GM18868 (cell line): Measurements from ENCODE around the gene SEC22C.
A peak's percentile ranks its signal among the peaks of the same experiment; 100 is the strongest.
"Not testable (repeated sequence)": the region's sequence is repeated elsewhere in the genome, so short reads cannot be mapped to it uniquely, and the experiment has no call there.

Experiments
- ATAC-seq: cut with Tn5 transposase; IDR thresholded peaks from one replicate; pipeline ENCODE4 v1.9.1; 2021; ENCODE audit warnings: mild to moderate bottlenecking, moderate library complexity; ENCODE audit not compliant: unreplicated experiment

The SEC22C gene, protein sequence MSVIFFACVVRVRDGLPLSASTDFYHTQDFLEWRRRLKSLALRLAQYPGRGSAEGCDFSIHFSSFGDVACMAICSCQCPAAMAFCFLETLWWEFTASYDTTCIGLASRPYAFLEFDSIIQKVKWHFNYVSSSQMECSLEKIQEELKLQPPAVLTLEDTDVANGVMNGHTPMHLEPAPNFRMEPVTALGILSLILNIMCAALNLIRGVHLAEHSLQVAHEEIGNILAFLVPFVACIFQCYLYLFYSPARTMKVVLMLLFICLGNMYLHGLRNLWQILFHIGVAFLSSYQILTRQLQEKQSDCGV

DNA sequence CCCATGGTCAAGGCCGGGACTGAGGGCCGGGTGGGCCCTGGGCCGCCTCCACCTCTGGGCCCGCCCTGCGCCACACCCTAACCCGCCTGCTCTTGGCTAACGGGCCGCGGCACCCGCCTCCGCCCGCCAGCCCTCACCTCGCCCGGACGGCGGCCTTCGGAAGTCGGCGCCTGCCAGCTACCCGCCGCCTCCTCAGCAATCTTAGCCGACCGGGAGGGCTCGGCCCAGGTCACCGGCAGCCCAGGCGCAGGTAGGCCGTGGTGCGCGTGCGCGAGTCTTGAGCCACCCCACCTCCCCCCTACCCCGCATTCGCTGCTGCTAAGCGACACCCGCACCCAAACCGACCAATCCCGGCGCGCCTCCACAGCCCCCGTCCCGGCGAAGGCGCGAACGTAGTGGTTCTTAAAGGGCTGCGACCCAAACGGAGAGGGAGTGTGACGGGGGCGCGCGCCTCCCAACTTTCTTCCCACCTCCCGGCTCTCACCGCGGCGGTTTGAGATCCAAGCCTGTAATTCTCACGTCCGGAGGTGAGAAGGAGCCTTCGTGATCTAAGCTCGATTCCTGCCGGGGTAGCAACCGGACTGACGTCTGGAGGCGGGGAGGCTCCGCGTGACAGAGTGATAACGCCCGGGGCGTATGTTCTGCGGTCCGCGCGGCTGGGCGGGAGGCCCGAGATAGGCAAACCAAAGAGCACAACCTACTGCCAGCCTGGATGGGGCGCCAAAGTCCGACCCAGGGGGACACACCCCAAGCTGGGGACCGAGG lies at the start of gene SEC22C:
Gene SEC22C (minus strand): TSS at position 259 of the 765 bp plus-strand sequence. CDS start 12,921 bp downstream, outside the sequence.
- peak; percentile 94 for ATAC-seq

DNA sequence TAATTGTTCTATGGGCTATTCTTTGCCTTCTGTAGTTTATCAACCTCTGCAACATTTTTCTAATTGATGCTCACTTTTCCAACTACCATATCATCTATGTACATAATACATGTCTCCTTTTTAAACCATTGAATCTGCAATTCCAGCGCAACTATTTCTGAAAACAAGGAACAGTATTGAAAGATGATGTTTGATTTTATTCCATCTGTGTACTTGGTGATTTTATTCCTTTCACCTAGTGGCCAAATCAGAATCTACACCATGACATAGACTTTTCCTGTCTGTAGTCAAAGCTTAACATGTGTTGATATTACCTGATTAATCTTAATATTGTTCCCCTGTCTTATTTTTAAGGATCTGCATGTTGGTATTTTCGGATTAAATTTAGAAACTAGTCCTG lies 31.7 kb upstream of the SEC22C start:
- ATAC-seq, result peak; percentile 18

DNA sequence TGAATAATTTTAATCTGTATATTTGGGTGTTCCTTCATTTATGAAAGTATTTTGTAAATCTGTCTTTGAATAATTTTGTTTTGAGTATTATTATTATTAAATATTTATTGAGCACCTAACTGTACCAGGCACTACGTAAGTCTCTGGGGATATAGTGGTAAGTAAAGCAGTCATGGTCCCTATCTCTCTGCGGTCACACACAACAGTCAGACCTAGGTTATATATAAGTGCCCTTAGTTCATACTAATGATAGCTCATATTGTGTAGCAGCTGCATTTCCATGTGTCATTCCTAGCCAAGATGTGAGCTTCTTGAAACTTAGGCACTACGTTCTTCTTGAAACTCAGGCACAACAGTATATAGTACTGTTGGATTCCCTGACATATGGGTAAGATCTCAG lies 31.2 kb upstream of the SEC22C start:
- peak; percentile 96 for ATAC-seq

DNA sequence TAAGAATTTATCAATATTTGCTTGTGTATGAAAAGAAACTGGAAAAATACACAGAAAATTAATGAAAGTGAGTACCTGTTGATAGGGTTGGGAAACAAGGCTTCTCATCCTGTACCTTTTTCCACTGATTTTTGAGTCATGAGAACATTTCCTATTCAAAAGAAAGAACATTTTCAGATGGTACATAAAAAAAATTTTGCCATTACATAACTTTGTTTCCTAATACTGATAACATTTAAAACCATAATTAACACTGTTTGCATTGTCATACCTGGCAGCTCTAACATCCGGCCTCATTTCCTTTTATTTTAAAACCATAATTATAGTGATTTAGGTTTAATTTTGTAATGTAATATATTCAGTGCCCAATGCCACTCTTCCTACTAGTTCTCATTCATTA lies 30.4 kb upstream of the SEC22C start:
- ATAC-seq, result no peak

DNA sequence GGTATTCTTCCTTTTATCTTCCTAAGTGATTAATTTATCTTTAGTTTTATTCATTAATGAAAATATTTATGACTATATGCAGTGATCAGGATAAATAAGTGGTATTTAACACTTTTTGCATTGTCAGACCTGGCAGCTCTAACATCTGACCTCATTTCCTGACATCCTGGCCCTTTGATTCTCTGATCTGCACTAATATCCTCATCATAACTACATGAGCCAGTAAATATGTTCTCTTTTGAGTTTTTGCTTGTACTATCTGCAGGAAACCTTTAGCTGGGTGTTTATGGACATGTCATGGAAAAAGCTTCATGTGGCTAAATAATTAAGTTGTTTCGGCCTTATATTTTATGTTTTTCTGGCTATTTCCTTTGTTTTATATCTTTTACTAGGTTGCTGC lies 29.2 kb upstream of the SEC22C start:
- ATAC-seq, result no peak

DNA sequence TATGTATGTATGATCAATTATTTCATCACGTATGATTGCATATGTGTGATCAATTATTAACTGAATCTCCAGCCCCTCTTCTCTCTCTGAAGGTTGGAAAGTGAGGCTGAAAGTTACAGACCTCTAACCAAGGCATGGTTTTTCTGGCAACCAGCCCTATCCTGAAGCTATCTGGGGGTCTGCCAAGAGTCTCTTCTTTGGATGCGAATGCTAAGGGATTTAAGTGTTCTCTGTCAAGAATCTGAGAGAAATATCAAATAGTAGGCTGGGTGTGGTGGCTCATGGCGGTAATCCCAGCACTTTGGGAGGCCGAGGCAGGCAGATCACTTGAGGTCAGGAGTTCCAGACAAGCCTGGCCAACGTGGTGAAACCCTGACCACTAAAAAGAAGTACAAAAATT lies 26.8 kb upstream of the SEC22C start:
- ATAC-seq, result no peak

DNA sequence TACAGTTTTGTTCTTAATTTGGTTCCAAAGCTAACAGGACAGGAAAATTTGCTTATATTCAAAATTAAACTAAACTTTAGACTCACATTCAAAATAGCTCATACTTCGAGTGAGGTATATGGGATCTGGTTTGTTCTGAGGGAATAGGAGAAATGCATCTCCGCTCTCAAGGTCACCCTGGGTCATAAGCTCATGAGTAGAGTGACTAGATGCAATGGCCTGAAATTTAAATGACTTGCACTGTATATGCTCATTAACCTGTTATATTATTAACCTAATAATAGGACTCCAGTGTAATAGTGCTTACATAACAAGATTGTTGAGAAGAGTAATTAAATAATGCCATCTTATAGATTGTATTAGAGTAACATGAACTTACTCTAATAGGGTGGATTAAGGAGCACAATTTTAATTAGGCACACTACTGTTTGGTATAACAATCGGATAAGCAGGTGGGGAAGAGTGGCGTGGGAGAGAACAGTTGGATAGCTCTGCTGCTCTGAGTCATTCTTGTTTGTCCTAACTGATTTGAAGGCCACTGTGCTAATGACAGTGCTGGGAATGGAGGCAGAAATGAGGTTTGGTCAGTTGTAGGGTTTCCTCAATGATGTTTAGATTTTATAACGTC lies 23.9 kb upstream of the SEC22C start:
- no peak for ATAC-seq

DNA sequence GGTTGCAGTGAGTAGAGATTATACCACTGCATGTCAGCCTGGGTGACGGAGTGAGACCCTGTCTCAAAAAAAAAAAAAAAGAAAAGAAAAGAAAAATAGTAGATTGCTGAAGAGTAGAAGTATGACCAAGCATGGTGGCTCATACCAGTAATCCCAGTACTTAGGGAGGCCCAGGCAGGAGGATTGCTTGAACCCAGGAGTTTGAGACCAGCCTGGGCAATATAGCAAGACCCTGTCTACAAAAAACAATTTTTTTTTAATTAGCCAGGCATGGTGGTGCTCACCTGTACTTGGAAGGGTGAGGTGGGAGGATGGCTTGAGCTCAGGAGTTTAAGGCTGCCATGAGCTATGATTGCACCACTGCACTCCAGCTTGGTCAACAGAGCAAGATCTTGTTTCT lies 21.2 kb upstream of the SEC22C start:
- ATAC-seq, result no peak

DNA sequence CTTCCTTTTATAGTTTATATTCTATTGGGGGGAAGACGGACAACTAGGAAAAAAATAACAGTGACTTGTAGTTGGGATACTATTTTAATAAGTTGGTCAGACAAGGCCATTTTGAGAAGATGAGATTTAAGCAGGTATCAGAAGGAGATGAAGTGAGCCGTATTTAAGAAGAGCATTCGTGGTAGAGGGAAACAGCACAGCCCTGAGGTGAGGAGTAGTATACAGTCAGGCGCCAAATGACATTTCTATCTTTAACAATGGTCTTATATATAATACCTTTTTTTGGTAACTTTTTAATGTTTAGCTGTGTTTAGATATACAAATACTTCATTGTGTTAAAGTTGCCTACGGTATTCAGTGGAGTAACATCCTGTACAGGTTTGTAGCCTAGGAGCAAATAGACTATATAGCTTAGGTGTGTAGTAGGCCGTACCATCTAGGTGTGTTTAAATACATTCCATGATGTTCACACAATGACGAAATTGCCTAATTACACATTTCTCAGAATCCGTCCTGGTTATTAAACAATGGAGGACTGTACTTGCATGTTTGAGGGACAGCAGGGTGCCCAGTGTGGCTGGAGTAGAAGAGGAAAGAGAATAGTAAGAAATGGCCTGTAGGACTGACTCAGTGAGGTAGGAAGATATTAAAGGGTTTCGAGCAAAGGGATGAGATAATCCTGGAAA lies 20.3 kb upstream of the SEC22C start:
- ATAC-seq, result peak; percentile 25

DNA sequence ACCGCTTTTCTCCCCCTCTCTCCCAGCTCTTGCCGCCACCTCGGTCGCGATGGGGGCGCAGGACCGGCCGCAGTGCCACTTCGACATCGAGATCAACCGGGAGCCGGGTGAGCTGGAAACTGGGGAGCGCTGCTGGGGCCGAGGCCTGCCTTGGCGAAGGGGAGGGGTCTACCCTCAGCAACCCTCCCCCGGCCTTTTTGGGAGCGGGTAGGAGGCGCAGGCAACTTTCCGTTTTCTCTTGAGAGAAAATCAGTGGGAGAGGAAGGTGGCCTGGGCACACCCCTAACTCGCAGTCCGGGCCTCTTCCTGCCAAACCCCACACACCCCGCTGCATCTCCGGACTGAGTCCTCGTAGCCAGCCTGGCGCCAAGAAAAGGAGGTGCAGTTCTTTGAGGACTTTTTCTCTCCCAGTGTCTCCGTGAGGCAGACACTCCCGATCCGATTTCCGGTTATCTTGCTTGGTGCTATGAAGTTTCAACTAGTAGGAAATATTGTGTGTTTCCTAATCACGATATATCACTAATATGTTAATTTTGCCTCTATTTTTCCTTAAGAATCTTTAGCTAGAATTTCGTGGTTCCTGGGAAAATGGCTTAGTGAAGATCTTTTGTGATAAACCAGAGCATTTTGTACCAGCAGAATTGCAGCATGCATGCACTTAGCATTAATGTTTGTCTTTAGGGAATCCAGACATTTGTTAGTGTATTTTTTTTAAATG lies 19.4 kb upstream of the SEC22C start:
- peak; percentile 13 for ATAC-seq

DNA sequence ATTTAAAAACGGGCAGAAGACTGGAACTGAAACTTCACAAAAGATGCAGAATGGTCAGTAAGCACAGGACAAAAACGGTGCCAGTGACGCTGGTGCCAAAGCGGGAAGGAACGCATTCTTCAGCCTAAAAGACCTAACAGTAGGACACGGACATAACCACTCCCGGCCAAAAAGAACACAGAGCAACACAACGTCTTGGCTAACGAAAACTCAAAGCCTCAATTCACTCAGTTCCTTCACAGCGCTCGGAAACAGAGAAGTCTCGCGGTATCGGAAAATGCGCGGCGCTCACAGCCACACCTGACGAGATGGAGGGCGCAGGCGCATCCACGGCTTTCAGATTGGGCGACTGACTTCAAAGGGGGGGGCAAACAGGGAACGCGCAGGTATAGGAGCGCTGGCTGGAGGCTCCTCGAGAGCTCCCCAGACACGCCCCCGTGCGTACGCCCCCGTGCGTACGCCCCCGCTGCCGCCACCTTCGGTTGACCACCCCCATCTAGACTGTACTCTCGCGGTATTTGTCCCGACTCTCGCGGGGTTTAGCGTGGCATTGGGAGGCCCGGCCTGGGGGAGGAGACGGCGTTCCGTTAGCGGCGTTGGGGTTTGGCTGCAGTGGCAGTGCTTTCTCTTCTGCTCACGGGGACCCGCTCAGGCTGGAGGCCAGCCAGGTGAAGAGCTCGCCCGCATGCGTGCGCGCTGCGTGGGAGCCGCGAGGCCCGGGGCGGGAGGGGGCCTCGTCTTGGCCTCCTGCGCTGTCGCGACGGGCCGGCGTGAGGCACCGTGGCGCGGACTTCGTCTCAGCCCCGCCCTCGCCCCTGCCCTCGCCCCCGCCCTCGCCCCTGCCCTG lies 18.6 kb upstream of the SEC22C start, which contains the start of gene NKTR:
Gene NKTR (plus strand): TSS at position 576 of the 847 bp plus-strand sequence. CDS start 321 bp downstream, outside the sequence.
- ATAC-seq, result peak; percentile 80

DNA sequence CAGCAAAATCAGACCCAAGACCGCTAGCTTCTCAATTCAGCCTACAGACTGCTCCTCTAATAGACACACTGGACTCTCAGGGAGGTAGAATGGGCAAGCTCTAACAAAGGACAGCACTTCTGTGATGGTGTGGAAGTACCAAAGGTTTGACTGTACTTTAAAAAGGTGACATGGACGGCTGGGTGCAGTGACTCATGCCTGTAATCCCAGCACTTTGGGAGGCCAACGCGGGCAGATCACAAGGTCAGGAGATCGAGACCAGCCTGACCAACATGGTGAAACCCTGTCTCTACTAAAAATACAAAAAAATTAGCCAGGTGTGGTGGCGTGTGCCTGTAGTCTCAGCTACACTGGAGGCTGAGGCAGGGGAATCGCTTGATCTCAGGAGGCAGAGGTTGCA lies 15.3 kb upstream of the SEC22C start:
- not testable (repeated sequence) for ATAC-seq

DNA sequence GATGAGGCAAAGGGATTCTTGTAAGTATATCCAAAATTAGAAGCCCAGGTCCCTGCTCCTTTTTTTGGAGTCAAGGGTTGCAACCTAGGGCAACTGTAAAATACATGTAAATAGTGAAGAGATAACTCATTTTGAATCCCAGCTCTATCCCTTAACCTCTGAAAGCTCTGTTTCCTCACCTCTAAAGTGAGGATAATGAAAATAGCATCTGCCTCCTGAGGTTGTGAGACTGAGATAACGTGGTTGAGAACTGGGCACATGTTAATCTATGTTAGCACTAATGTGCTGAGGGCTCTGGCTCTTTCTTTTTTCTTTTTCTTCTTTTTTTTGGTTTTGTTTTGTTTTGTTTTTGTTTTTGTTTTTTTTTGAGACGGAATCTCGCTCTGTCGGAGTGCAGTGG lies 13.9 kb upstream of the SEC22C start:
- ATAC-seq, result no peak

DNA sequence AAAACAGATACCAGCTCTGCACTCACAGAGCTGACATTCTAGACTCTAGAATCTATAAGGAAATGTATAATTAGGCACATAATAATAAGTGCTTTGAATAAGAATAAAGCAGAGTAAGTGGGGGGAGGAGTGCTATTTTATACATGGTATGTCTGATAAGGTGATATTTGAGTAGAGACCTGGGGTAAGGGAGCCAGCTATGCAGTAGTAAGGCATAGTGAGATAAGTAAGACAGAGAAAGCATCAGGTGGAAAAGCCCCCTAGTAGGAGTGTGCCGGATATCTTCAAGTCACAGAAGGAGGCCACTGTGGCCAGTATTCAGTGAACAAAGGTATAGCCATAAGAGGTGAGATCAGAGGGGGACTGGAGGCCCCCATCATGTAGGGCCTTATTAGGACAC lies 11.9 kb upstream of the SEC22C start:
- ATAC-seq, result no peak

DNA sequence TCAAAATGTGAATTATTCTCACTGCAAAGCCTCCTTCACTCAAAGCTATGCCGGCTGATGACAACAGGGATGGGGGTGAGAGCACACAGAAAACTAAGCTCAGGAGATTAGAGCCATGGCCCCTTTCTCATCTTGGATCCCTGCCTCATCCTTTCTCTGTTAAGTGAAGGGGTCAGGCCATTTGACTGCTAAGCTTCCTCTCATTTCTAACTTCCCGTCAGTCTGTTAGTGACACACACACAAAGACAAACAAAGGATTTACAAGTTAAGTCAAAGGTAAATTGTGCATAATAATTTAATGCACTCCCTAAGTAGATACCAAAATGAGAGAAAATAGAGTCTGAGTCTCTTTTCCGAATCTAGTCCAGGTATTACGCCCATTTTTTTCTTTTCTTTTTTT lies 10.0 kb upstream of the SEC22C start:
- ATAC-seq, result no peak

DNA sequence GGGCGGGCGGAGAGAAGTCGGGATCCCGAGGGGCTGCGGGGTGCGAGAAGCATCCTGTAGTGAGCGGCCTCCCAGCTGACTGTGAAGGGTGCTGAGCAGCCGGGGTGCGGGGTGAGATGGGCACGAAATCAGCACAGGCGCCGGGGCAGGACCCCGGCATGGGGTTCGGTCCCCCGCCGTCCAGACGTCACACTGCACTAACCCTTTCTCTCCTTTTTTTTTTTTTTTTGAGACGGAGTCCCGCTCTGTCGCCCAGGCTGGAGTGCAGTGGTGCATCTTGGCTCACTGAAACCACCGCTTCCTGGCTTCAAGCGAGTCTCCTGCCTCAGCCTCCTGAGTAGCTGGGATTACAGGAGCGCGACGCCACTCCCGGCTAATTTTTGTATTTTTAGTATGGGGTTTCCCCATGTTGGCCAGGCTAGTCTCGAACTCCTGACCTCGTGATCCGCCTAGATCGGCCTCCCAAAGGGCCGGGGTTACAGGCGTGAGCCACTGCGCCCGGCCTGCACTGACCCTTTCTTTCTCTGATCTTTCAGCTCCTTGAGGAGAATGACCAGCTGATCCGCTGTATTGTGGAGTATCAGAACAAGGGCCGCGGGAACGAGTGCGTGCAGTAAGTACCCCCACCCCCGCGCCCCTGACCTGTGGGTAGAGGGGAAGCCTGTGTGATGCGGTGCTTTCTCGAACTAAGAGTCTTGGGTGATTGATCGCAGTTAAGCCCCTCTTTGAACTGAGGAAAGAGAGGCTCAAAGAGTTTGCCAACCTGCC lies 9.4 kb upstream of the SEC22C start:
- ATAC-seq, result no peak

DNA sequence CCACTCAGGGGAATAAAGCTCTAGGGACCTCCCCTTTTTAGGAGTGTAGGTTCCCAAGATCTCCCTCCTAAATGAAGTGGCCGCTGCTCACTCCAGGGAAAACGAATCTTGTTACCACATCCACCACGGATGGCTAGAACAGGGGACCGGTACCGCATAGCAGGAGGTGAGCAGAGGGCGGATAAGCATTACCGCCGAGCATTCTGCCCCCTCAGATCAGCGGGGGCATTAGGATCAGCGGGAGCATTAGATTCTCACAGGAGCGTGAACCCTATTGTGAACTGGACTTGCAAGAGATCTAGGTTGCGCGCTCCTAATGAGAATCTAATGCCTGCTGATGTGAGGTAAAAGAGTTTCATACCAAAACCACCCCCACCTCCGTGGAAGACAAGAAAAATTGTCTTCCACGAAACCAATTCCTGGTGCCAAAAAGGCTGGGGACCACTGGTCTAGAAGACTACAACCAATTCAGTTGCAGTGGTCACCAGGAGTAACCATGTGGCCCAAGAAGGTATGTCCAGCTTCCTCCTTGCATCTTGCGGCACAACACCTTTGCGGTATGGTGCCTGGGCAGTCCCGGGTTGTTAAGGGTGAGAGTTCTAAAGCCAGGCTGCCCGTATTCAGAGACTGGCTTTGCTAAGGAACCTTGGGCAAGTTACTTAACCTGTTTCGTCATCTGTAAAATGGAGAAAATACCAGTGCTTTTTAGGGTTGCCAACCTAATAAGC lies 7.8 kb upstream of the SEC22C start:
- no peak for ATAC-seq

DNA sequence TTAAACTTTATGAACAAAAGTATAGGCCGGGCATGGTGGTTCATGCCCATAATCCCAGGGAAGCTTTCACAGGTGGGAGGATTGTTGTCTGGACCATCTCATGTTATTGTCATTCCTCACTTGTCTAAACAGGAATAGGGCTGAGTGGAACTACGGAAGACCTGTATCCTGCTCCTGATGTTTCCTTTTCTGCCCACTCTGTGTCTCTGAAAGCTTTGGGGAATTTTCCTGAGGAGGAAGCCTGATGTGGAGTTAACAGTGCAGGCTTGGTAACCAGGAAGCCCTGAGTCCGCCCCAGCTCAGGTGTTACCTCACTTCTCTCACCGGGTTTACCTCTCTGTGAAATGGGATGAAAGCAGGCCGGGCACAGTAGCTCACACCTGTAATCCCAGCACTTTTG lies 6.9 kb upstream of the SEC22C start:
- no peak for ATAC-seq
